Neuronal stem cell (in vitro differentiated cells): ENCODE data around the gene TOGARAM2.

Source experiments
- DNase-seq: peaks from one replicate; pipeline ENCODE4 v3.0.0-alpha.2; 2013; ENCODE audit warnings: low spot score
- H2AFZ ChIP-seq: one replicate; pipeline ENCODE4 v1.6.1; 2013; ENCODE audit warnings: mild to moderate bottlenecking, low read length, inconsistent platforms
- H2AK5ac ChIP-seq: 2 replicates; pipeline ENCODE4 v1.6.1; 2013; ENCODE audit warnings: low read depth, mild to moderate bottlenecking, inconsistent platforms, low read length, moderate library complexity, mixed read lengths
- H2BK120ac ChIP-seq: 2 replicates; pipeline ENCODE4 v1.6.1; 2013; ENCODE audit warnings: low read depth, mild to moderate bottlenecking, inconsistent platforms, low read length, moderate library complexity, mixed read lengths
- H2BK12ac ChIP-seq: one replicate; pipeline ENCODE4 v1.6.1; 2013; ENCODE audit warnings: low read length, inconsistent platforms
- H2BK15ac ChIP-seq: 2 replicates; pipeline ENCODE4 v1.6.1; 2013; ENCODE audit warnings: mild to moderate bottlenecking, low read length, inconsistent platforms, mixed read lengths
- H2BK5ac ChIP-seq: one replicate; pipeline ENCODE4 v1.6.1; 2013; ENCODE audit warnings: inconsistent platforms, mild to moderate bottlenecking, low read length, moderate library complexity
- H3K14ac ChIP-seq: one replicate; pipeline ENCODE4 v1.6.1; 2013; ENCODE audit warnings: low read length, inconsistent platforms
- H3K18ac ChIP-seq: 2 replicates; pipeline ENCODE4 v1.6.1; 2013; ENCODE audit warnings: low read length, inconsistent platforms
- H3K23ac ChIP-seq: 2 replicates; pipeline ENCODE4 v1.6.1; 2013; ENCODE audit warnings: low read depth, mild to moderate bottlenecking, mixed read lengths, low read length, inconsistent platforms; ENCODE audit not compliant: poor library complexity
- H3K27ac ChIP-seq: replicated peaks from 3 replicates; pipeline ENCODE4 v1.5.1; 2013; ENCODE audit warnings: low read length, inconsistent platforms
- H3K27me3 ChIP-seq, 3 experiments: 2 replicates each; pipeline ENCODE4 v1.6.1; 2013; ENCODE audit warnings: low read length in 3 of 3, mild to moderate bottlenecking in 2 of 3, inconsistent platforms in 1 of 3, low read depth in 1 of 3, mixed read lengths in 1 of 3, moderate library complexity in 1 of 3; ENCODE audit not compliant: control insufficient read depth in 3 of 3, insufficient read depth in 3 of 3
- H3K36me3 ChIP-seq, 2 donors: replicated peaks in 1 of 2; 2 replicates each; pipeline ENCODE4 v1.6.1; 2013; ENCODE audit warnings: low read length in 2 of 2; ENCODE audit not compliant: control insufficient read depth in 2 of 2, insufficient read depth in 2 of 2
- H3K4ac ChIP-seq: 2 replicates; pipeline ENCODE4 v1.6.1; 2013; ENCODE audit warnings: inconsistent platforms, mild to moderate bottlenecking, low read length, moderate library complexity
- H3K4me1 ChIP-seq, 2 donors: 1 replicate in 1 of 2; 2 replicates in 1 of 2; pipeline ENCODE4 v1.6.1; 2013; ENCODE audit warnings: low read length in 2 of 2, low read depth in 1 of 2; ENCODE audit not compliant: control insufficient read depth in 2 of 2, insufficient read depth in 1 of 2
- H3K4me2 ChIP-seq: one replicate; pipeline ENCODE4 v1.6.1; 2013; ENCODE audit warnings: mild to moderate bottlenecking, low read length, inconsistent platforms; ENCODE audit not compliant: insufficient read depth, poor library complexity, severe bottlenecking
- H3K4me3 ChIP-seq, 2 donors: 2 replicates each; pipeline ENCODE4 v1.5.1; 2013; ENCODE audit warnings: low read length in 2 of 2, mild to moderate bottlenecking in 2 of 2, inconsistent platforms in 1 of 2, moderate library complexity in 1 of 2
- H3K79me1 ChIP-seq: one replicate; pipeline ENCODE4 v1.6.1; 2013; ENCODE audit warnings: low read depth, mild to moderate bottlenecking, inconsistent platforms, low read length, moderate library complexity
- H3K9ac ChIP-seq: one replicate; pipeline ENCODE4 v1.6.1; 2013; ENCODE audit warnings: mild to moderate bottlenecking, low read depth, low read length, inconsistent platforms; ENCODE audit not compliant: poor library complexity
- H3K9me3 ChIP-seq, 2 donors: replicated peaks in 1 of 2; 2 replicates each; pipeline versions ENCODE3 to v1.6.1; 2013; ENCODE audit warnings: low read length in 2 of 2, mild to moderate bottlenecking in 2 of 2, inconsistent platforms in 1 of 2, low read depth in 1 of 2, mixed read lengths in 1 of 2, moderate library complexity in 1 of 2; ENCODE audit not compliant: control insufficient read depth in 2 of 2, insufficient read depth in 1 of 2
- H4K8ac ChIP-seq: one replicate; pipeline ENCODE4 v1.6.1; 2013; ENCODE audit warnings: low read depth, mild to moderate bottlenecking, inconsistent platforms, low read length, moderate library complexity
- H4K91ac ChIP-seq: one replicate; pipeline ENCODE4 v1.6.1; 2013; ENCODE audit warnings: low read length, low read depth, mild to moderate bottlenecking, inconsistent platforms; ENCODE audit not compliant: poor library complexity
- WGBS, 2 donors: extraction: QIAGEN DNeasy Blood & Tissue Kit; methylation state at CpG; one replicate each; pipeline ENCODE4 v1.1.7; 2013; ENCODE audit warnings: missing lambda C conversion rate in 2 of 2, mixed read lengths in 1 of 2; ENCODE audit not compliant: insufficient read length in 2 of 2, insufficient replicate concordance in 1 of 2; ENCODE audit errors: extremely low coverage in 2 of 2; 5-methylcytosine and 5-hydroxymethylcytosine counted together

TOGARAM2 gene

DNA sequence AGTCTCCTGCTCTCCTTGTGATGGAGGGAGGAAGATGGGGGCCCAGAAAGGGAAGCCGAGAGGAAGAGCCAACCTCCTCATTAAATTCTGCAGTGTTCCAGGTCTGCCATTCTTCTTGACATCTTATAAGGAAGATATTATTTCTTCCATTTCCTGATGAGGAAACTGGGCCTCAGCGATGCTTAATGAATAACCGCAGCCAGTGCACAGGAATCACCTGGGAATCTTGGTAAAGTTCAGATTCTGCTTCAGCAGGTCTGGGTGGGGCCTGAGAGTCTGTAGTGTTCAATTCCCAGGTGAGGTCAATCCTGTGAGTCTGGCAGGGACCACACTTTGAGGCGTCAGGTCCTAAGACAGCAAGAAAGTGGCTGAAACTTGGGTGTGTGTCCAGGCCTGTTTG lies 75.9 kb downstream of the TOGARAM2 start:
- Histone ChIP-seq H3K4me1 (peaks cover 7 to 10% of the 10 kb centered on the region in 2 donors), H3K27ac (no peak overlapping the region), H3K9me3 (no peaks in the 10 kb centered on the region), H3K23ac (no peak overlapping the region), H3K14ac (no peak overlapping the region), H4K8ac (no peak overlapping the region), H2BK120ac (no peak overlapping the region), H2BK5ac (no peak overlapping the region), H2AK5ac (no peak overlapping the region), H2BK15ac (no peak overlapping the region), H3K4ac (no peak overlapping the region), H3K27me3 (peaks cover 0 to 34% (median 0%) of the 10 kb centered on the region in 3 experiments), H2BK12ac (no peak overlapping the region), H3K79me1 (no peaks in the 10 kb centered on the region), H3K18ac (no peak overlapping the region), H3K9ac (no peak overlapping the region), H3K36me3 (no peaks in the 10 kb centered on the region), H2AFZ (no peak overlapping the region), H3K4me2 (no peak overlapping the region), H3K4me3 (no peak overlapping the region), H4K91ac (no peak overlapping the region)
- DNase-seq = no peak
- no CpG with 5 or more reads among the region's 4 CpGs for WGBS, 2 donors

DNA sequence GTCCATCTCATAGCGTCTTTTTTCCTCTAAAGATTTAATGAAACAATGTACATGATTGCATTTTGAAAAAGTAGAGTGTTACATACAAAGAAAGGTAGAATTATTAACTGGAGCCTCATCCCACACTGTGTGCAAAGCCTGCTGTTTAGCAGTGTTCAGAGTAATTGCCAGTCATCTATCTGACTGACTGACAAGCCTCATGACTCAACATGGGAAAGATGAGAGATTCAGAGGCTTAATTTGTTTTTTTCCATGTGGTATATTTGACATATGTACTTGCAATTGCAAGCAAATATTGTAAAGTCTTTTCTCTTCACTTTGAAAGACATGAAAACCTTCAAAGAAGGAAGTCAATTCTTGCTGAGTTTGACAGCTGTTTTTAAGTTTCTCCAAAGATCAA lies 78.5 kb downstream of the TOGARAM2 start:
- no peak overlapping the region for H3K23ac ChIP-seq
- no peak overlapping the region for H2BK15ac ChIP-seq
- no peaks in the 10 kb centered on the region for H3K36me3 ChIP-seq
- H3K4ac ChIP-seq = no peak overlapping the region
- H2AK5ac ChIP-seq = no peak overlapping the region
- WGBS, 2 donors = no CpG with 5 or more reads among the region's 1 CpG
- H3K9ac ChIP-seq = no peak overlapping the region
- H2BK5ac ChIP-seq = no peak overlapping the region
- no peak overlapping the region for H2AFZ ChIP-seq
- H3K18ac ChIP-seq = no peak overlapping the region
- H4K91ac ChIP-seq = no peak overlapping the region
- H3K79me1 ChIP-seq = no peaks in the 10 kb centered on the region
- H3K4me3 ChIP-seq = no peak overlapping the region
- peaks cover 0 to 31% (median 0%) of the 10 kb centered on the region in 3 experiments for H3K27me3 ChIP-seq
- DNase-seq = no peak
- no peak overlapping the region for H3K14ac ChIP-seq
- no peak overlapping the region for H3K4me2 ChIP-seq
- no peak overlapping the region for H3K27ac ChIP-seq
- H2BK12ac ChIP-seq = no peak overlapping the region
- no peak overlapping the region for H4K8ac ChIP-seq
- H3K9me3 ChIP-seq = no peaks in the 10 kb centered on the region
- H2BK120ac ChIP-seq = no peak overlapping the region
- peaks cover 21 to 24% of the 10 kb centered on the region in 2 donors for H3K4me1 ChIP-seq

- WGBS, 2 donors = no CpG with 5 or more reads among the region's 9 CpGs
- H3K4me1 ChIP-seq = peaks cover 26 to 32% of the 10 kb centered on the region in 2 donors
- no peak overlapping the region for H3K14ac ChIP-seq
- H4K91ac ChIP-seq = no peak overlapping the region
- H3K4me2 ChIP-seq = no peak overlapping the region
- H2BK120ac ChIP-seq = no peak overlapping the region
- no peak overlapping the region for H4K8ac ChIP-seq
- H3K36me3 ChIP-seq = no peaks in the 10 kb centered on the region
- no peaks in the 10 kb centered on the region for H3K9me3 ChIP-seq
- no peak overlapping the region for H2AFZ ChIP-seq
- H2AK5ac ChIP-seq = no peak overlapping the region
- H3K4me3 ChIP-seq = no peak overlapping the region
- H2BK5ac ChIP-seq = no peak overlapping the region
- H3K79me1 ChIP-seq = no peaks in the 10 kb centered on the region
- no peak overlapping the region for H2BK15ac ChIP-seq
- H3K4ac ChIP-seq = no peak overlapping the region
- H3K23ac ChIP-seq = no peak overlapping the region
- DNase-seq = no peak
- no peak overlapping the region for H3K18ac ChIP-seq
- no peak overlapping the region for H3K9ac ChIP-seq
- H3K27me3 ChIP-seq = peaks cover 0 to 31% (median 0%) of the 10 kb centered on the region in 3 experiments
- H3K27ac ChIP-seq = no peak overlapping the region
- no peak overlapping the region for H2BK12ac ChIP-seq
Measured at GRCh38 chr2:29060441-29060840, 79.3 kb downstream of the TOGARAM2 start.

DNA sequence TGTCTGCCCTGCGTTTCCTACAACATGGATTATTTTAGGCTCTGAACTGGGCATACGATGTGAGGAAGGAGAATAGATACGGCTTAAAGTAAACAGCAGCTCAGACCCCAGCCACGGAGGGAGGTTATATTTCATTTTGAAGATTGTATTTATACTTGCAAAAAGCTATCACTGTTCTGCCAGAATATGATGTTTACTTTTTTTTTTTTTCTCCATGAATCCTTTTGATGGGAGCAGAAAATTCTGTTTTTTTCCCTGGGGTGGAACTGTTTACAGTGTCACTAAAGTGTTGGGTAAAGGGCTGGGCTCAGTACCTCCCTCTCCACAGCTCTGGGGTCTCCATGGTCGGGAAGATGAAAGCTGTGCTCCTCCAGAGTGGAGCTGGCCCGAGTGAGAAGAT lies 80.1 kb downstream of the TOGARAM2 start:
- Histone ChIP-seq H3K23ac (no peak overlapping the region), H2BK5ac (no peak overlapping the region), H3K27me3 (peaks cover 0 to 31% (median 0%) of the 10 kb centered on the region in 3 experiments), H2AK5ac (no peak overlapping the region), H3K4me2 (no peak overlapping the region), H4K8ac (no peak overlapping the region), H3K36me3 (no peaks in the 10 kb centered on the region), H2BK15ac (no peak overlapping the region), H3K4me1 (peaks cover 26 to 34% of the 10 kb centered on the region in 2 donors), H3K27ac (no peak overlapping the region), H2BK12ac (no peak overlapping the region), H3K9me3 (no peaks in the 10 kb centered on the region), H3K79me1 (no peaks in the 10 kb centered on the region), H3K14ac (no peak overlapping the region), H4K91ac (no peak overlapping the region), H3K9ac (no peak overlapping the region), H3K18ac (no peak overlapping the region), H2AFZ (no peak overlapping the region), H3K4ac (no peak overlapping the region), H2BK120ac (no peak overlapping the region), H3K4me3 (no peak overlapping the region)
- DNase-seq = no peak
- no CpG with 5 or more reads among the region's 6 CpGs for WGBS, 2 donors
